Progenitor cell of endocrine pancreas (in vitro differentiated cells): Measurements from ENCODE around the gene SHISA6. TPM values are rescaled to one million over a fixed set of nuclear protein-coding genes. Genes with fewer than 3 reads are reported as not detected.

Source experiments
- DNase-seq: peaks from one replicate; pipeline ENCODE4 v3.0.0; 2021; ENCODE audit warnings: low spot score; ENCODE audit not compliant: unreplicated experiment
- H3K27ac Mint-ChIP-seq: 2 replicates; pipeline ENCODE4 v1.8.0; 2021; ENCODE audit warnings: mild to moderate bottlenecking, moderate library complexity, mixed read lengths
- H3K27me3 Mint-ChIP-seq: 2 replicates; pipeline ENCODE4 v1.8.0; 2021; ENCODE audit warnings: mixed read lengths
- H3K36me3 Mint-ChIP-seq: 2 replicates; pipeline ENCODE4 v1.8.0; 2022; ENCODE audit warnings: mixed read lengths; ENCODE audit not compliant: insufficient read depth
- H3K4me1 Mint-ChIP-seq: 2 replicates; pipeline ENCODE4 v1.8.0; 2021; ENCODE audit warnings: low read depth, mixed read lengths
- H3K4me3 Mint-ChIP-seq: 2 replicates; pipeline ENCODE4 v1.8.0; 2021; ENCODE audit warnings: low read depth, mild to moderate bottlenecking, moderate library complexity, mixed read lengths
- H3K9me3 Mint-ChIP-seq: 2 replicates; pipeline ENCODE4 v1.8.0; 2021; ENCODE audit warnings: low read depth, mixed read lengths
- total RNA-seq: library from RNA; stranded (reverse); gene quantifications from 2 replicates; pipeline ENCODE4 v1.2.1, GENCODE V29; 2021
- TF ChIP-seq, protein P1 (sequence below): fragments of 200-600 bp; sonication (generic); IDR thresholded peaks from one replicate; pipeline ENCODE4 v1.5.0; 2021; ENCODE audit warnings: antibody characterized with exemption, mild to moderate bottlenecking; ENCODE audit not compliant: unreplicated experiment

SHISA6 gene
- total RNA-seq, 1 donor from 2014 or later: 1.0 TPM

DNA sequence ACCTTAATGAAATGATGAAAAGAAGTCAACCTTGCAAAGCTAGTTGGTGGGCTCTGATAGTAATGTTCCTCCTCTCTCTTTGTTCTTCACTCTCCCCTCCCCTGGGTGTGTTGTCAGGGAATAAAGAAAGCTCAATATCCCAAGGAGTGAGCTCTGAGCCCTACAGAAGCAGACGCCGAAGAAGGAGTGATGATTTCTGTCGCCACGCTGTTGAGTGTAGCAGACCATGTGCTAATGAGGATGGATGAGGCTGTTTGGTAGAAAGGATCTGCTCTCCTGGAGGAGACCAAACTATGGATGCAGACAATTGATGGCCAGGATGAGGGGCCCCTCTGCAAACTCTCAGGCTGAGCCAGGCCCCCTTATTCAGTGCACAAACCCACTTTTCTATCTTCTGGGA lies 217.3 kb downstream of the SHISA6 start:
- H3K4me3 Mint-ChIP-seq: no peak overlapping the region
- no peak overlapping the region for H3K27ac Mint-ChIP-seq
- no peak for DNase-seq
- H3K9me3 Mint-ChIP-seq: no peaks in the 10 kb centered on the region
- TF ChIP-seq, protein P1, sequence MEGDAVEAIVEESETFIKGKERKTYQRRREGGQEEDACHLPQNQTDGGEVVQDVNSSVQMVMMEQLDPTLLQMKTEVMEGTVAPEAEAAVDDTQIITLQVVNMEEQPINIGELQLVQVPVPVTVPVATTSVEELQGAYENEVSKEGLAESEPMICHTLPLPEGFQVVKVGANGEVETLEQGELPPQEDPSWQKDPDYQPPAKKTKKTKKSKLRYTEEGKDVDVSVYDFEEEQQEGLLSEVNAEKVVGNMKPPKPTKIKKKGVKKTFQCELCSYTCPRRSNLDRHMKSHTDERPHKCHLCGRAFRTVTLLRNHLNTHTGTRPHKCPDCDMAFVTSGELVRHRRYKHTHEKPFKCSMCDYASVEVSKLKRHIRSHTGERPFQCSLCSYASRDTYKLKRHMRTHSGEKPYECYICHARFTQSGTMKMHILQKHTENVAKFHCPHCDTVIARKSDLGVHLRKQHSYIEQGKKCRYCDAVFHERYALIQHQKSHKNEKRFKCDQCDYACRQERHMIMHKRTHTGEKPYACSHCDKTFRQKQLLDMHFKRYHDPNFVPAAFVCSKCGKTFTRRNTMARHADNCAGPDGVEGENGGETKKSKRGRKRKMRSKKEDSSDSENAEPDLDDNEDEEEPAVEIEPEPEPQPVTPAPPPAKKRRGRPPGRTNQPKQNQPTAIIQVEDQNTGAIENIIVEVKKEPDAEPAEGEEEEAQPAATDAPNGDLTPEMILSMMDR: no peak
- no peaks in the 10 kb centered on the region for H3K36me3 Mint-ChIP-seq
- H3K27me3 Mint-ChIP-seq: peaks cover 2% of the 10 kb centered on the region
- no peaks in the 10 kb centered on the region for H3K4me1 Mint-ChIP-seq

- no peaks in the 10 kb centered on the region for H3K4me1 Mint-ChIP-seq
- no peak overlapping the region for H3K4me3 Mint-ChIP-seq
- no peaks in the 10 kb centered on the region for H3K27me3 Mint-ChIP-seq
- H3K27ac Mint-ChIP-seq: no peak overlapping the region
- no peak for DNase-seq
- TF ChIP-seq, protein P1: no peak
- no peaks in the 10 kb centered on the region for H3K36me3 Mint-ChIP-seq
- no peaks in the 10 kb centered on the region for H3K9me3 Mint-ChIP-seq
Measured at GRCh38 chr17:11459861-11460331, 218.9 kb downstream of the SHISA6 start.

- Mint-ChIP-seq H3K27ac (no peak overlapping the region), H3K4me1 (no peaks in the 10 kb centered on the region), H3K27me3 (no peaks in the 10 kb centered on the region), H3K36me3 (no peaks in the 10 kb centered on the region), H3K4me3 (no peak overlapping the region), H3K9me3 (no peaks in the 10 kb centered on the region)
- TF ChIP-seq, protein P1: no peak
- DNase-seq: no peak
Measured at GRCh38 chr17:11461993-11462548, 221.1 kb downstream of the SHISA6 start.

- no peak overlapping the region for H3K27ac Mint-ChIP-seq
- H3K4me3 Mint-ChIP-seq: no peak overlapping the region
- no peaks in the 10 kb centered on the region for H3K9me3 Mint-ChIP-seq
- H3K36me3 Mint-ChIP-seq: no peaks in the 10 kb centered on the region
- no peaks in the 10 kb centered on the region for H3K4me1 Mint-ChIP-seq
- no peak for DNase-seq
- no peaks in the 10 kb centered on the region for H3K27me3 Mint-ChIP-seq
- TF ChIP-seq, protein P1: no peak
Measured at GRCh38 chr17:11467639-11468038, 226.6 kb downstream of the SHISA6 start.

DNA sequence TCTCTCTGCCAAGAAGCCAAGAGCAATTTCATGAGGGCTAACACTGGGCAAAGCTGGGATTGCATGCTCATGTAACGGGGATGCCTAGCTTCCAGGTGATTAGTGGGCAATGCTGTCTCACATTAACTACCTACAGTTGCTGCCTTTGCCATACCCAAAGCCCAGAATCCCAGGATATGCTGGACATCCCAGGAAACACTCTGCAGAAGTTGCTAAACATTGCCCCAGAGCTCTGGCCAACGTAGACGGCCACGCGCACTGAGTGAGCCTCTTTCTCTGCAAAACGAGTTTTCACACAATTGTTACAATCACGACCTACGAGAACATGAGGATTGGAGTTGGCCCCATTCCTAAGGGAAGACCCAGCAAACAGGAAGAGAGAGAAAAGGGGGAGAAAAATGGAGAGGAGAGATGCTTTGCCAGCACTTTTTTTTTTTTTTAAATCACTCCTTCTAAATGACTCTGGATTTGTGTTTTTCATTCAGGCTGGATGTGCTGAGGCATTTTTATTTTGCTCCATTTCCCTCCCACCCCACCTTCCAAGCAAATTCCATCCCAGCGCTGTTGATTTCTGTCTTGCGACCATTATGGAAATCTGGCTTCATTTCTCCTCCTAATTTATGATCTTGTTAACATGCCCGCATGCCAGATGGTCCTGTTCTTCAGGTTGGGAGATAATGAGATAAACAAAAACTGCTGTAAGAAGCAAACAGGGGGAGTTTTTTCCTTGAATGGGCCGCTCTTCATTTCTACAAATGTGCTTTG lies 244.5 kb downstream of the SHISA6 start:
- Mint-ChIP-seq H3K4me1 (no peaks in the 10 kb centered on the region), H3K9me3 (no peaks in the 10 kb centered on the region), H3K36me3 (no peaks in the 10 kb centered on the region), H3K4me3 (no peak overlapping the region), H3K27ac (no peak overlapping the region), H3K27me3 (peaks cover 11% of the 10 kb centered on the region)
- TF ChIP-seq, protein P1: no peak
- DNase-seq: no peak
